HG02885 (cell line): ENCODE results near the gene RABL6.
"Not testable (repeated sequence)": the region's sequence is repeated elsewhere in the genome, so short reads cannot be mapped to it uniquely, and the experiment has no call there.

Source experiments
- ATAC-seq: cut with Tn5 transposase; IDR thresholded peaks from one replicate; pipeline ENCODE4 v1.9.1; 2021; ENCODE audit warnings: mild to moderate bottlenecking; ENCODE audit not compliant: unreplicated experiment, poor library complexity

RABL6 gene

GRCh38 chr9:136775191-136775590 is 32.6 kb upstream of the RABL6 start:
- no peak for ATAC-seq

GRCh38 chr9:136776947-136777346 is 30.8 kb upstream of the RABL6 start:
- ATAC-seq: no peak

GRCh38 chr9:136777359-136777758 is 30.4 kb upstream of the RABL6 start:
- no peak for ATAC-seq

GRCh38 chr9:136779808-136780207 is 27.9 kb upstream of the RABL6 start:
- no peak for ATAC-seq

GRCh38 chr9:136782452-136782851 is 25.3 kb upstream of the RABL6 start:
- ATAC-seq: no peak

GRCh38 chr9:136784249-136784996 is 23.3 kb upstream of the RABL6 start:
- ATAC-seq: no peak

- no peak for ATAC-seq
Measured at GRCh38 chr9:136784997-136785361, 22.8 kb upstream of the RABL6 start.

- not testable (repeated sequence) for ATAC-seq
Measured at GRCh38 chr9:136785565-136786355, 22.0 kb upstream of the RABL6 start.

- no peak for ATAC-seq
Measured at GRCh38 chr9:136786451-136786850, 21.3 kb upstream of the RABL6 start.

- ATAC-seq: not testable (repeated sequence)
Measured at GRCh38 chr9:136786983-136787382, 20.8 kb upstream of the RABL6 start.

- ATAC-seq: no peak
Measured at GRCh38 chr9:136787690-136788400, 19.9 kb upstream of the RABL6 start.

GRCh38 chr9:136788644-136789522 is 18.9 kb upstream of the RABL6 start:
- ATAC-seq: not testable (repeated sequence)

GRCh38 chr9:136789523-136789937 is 18.2 kb upstream of the RABL6 start:
- ATAC-seq: no peak

GRCh38 chr9:136790640-136791515 is 16.9 kb upstream of the RABL6 start, which contains the start of gene TMEM141:
TMEM141 (plus strand) TSS chr9:136791344; CDS start chr9:136791371, 27 bp downstream.
- peak; percentile 86 for ATAC-seq

GRCh38 chr9:136791516-136792276 is 16.1 kb upstream of the RABL6 start:
- ATAC-seq: no peak

- ATAC-seq: no peak
Measured at GRCh38 chr9:136792321-136793085, 15.2 kb upstream of the RABL6 start.

GRCh38 chr9:136793086-136793946 is 14.4 kb upstream of the RABL6 start:
- no peak for ATAC-seq
